ENCODE measurements around the gene PTPDC1.
A peak's percentile ranks its signal among the peaks of the same experiment; 100 is the strongest.

PTPDC1 gene, protein sequence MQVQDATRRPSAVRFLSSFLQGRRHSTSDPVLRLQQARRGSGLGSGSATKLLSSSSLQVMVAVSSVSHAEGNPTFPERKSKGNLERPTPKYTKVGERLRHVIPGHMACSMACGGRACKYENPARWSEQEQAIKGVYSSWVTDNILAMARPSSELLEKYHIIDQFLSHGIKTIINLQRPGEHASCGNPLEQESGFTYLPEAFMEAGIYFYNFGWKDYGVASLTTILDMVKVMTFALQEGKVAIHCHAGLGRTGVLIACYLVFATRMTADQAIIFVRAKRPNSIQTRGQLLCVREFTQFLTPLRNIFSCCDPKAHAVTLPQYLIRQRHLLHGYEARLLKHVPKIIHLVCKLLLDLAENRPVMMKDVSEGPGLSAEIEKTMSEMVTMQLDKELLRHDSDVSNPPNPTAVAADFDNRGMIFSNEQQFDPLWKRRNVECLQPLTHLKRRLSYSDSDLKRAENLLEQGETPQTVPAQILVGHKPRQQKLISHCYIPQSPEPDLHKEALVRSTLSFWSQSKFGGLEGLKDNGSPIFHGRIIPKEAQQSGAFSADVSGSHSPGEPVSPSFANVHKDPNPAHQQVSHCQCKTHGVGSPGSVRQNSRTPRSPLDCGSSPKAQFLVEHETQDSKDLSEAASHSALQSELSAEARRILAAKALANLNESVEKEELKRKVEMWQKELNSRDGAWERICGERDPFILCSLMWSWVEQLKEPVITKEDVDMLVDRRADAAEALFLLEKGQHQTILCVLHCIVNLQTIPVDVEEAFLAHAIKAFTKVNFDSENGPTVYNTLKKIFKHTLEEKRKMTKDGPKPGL

GRCh38 chr9:94084314-94084713 lies at the start of gene PTPDC1:
Gene PTPDC1 (plus strand): TSS chr9:94084464. CDS start chr9:94084531, 67 bp downstream.
- DNase-seq (ENCODE audit: extremely low spot score), result peak; percentile 20
- CTCF ChIA-PET, result no interaction called here
- POLR2A ChIA-PET, result no interaction called here
- TF ChIP-seq FOXM1 (IDR thresholded peaks at IDR 0.05; ENCODE audit: borderline replicate concordance) (no peak), BHLHE40 (IDR thresholded peaks at IDR 0.05; ENCODE audit: borderline replicate concordance) (no peak), FOXA1 (IDR thresholded peaks at IDR 0.05) (no peak)

GRCh38 chr9:94034511-94034910 lies 49.8 kb upstream of the PTPDC1 start:
- TF ChIP-seq L3MBTL2 (conservative IDR thresholded peaks at IDR 0.05) (no peak), SP1 (IDR thresholded peaks at IDR 0.05) (no peak), HDGF (IDR thresholded peaks at IDR 0.05; ENCODE audit: borderline replicate concordance) (no peak), SUZ12 (IDR thresholded peaks at IDR 0.05) (no peak), CTBP1 (IDR thresholded peaks at IDR 0.05; ENCODE audit: borderline replicate concordance) (no peak), NFRKB (IDR thresholded peaks at IDR 0.05) (no peak), FOXA1 (IDR thresholded peaks at IDR 0.05) (no peak), TARDBP (IDR thresholded peaks at IDR 0.05) (no peak), FOXM1 (IDR thresholded peaks at IDR 0.05; ENCODE audit: borderline replicate concordance) (no peak), ELF4 (IDR thresholded peaks at IDR 0.05) (no peak)
- POLR2A ChIA-PET, result no interaction called here
- CTCF ChIA-PET, result no interaction called here

DNA sequence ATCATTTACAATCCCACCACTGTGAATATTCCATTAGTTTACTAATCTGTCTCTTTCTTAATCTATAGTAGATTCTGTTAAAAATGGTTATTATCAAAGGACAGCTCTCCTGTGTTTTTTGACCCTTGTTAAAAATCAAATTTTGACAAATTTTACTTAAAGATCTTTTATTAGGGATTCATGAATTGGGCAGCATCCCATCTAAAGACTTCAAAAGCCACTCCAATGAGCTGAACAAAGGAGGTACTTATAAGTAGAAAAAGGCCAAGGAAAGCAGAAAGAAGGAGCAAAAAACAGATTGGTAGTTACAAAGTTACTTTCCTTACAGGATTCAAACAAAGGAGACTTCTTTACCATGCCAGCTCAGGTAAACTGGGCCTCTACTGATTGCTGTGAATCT lies 44.5 kb upstream of the PTPDC1 start:
- no peak for DNase-seq (ENCODE audit: extremely low spot score)
- TF ChIP-seq ELF4 (IDR thresholded peaks at IDR 0.05), result no peak
- POLR2A ChIA-PET, result no interaction called here

More at GRCh38 chr9:94034511-94034910, 49.8 kb upstream of the PTPDC1 start:
- no peak for DNase-seq (ENCODE audit: extremely low spot score)

GRCh38 chr9:94042516-94043360 lies 41.5 kb upstream of the PTPDC1 start:
- ChIA-PET CTCF (no interaction called here), POLR2A (no interaction called here)
- DNase-seq (ENCODE audit: extremely low spot score), result no peak
- TF ChIP-seq NFRKB (IDR thresholded peaks at IDR 0.05) (no peak), FOXM1 (IDR thresholded peaks at IDR 0.05; ENCODE audit: borderline replicate concordance) (no peak), FOXK2 (IDR thresholded peaks at IDR 0.05) (no peak), ELF4 (IDR thresholded peaks at IDR 0.05) (no peak), ZNF384 (IDR thresholded peaks at IDR 0.05) (no peak), SUZ12 (IDR thresholded peaks at IDR 0.05) (no peak), CTBP1 (IDR thresholded peaks at IDR 0.05; ENCODE audit: borderline replicate concordance) (no peak), ARNT (IDR thresholded peaks at IDR 0.05) (no peak), HDGF (IDR thresholded peaks at IDR 0.05; ENCODE audit: borderline replicate concordance) (no peak), L3MBTL2 (conservative IDR thresholded peaks at IDR 0.05) (no peak), BHLHE40 (IDR thresholded peaks at IDR 0.05; ENCODE audit: borderline replicate concordance) (no peak), TARDBP (IDR thresholded peaks at IDR 0.05) (no peak)
- TF ChIP-seq, protein P1, sequence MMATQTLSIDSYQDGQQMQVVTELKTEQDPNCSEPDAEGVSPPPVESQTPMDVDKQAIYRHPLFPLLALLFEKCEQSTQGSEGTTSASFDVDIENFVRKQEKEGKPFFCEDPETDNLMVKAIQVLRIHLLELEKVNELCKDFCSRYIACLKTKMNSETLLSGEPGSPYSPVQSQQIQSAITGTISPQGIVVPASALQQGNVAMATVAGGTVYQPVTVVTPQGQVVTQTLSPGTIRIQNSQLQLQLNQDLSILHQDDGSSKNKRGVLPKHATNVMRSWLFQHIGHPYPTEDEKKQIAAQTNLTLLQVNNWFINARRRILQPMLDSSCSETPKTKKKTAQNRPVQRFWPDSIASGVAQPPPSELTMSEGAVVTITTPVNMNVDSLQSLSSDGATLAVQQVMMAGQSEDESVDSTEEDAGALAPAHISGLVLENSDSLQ (IDR thresholded peaks at IDR 0.05), result no peak

More for the DNA sequence above, 44.5 kb upstream of the PTPDC1 start:
- CTCF ChIA-PET, result no interaction called here

GRCh38 chr9:94054716-94055115 lies 29.5 kb upstream of the PTPDC1 start:
- ChIA-PET POLR2A (no interaction called here), CTCF (no interaction called here)
- TF ChIP-seq TARDBP (IDR thresholded peaks at IDR 0.05) (no peak), ZNF384 (IDR thresholded peaks at IDR 0.05) (no peak), SUZ12 (IDR thresholded peaks at IDR 0.05) (no peak), BHLHE40 (IDR thresholded peaks at IDR 0.05; ENCODE audit: borderline replicate concordance) (no peak), SP1 (IDR thresholded peaks at IDR 0.05) (no peak), NFRKB (IDR thresholded peaks at IDR 0.05) (no peak), CTBP1 (IDR thresholded peaks at IDR 0.05; ENCODE audit: borderline replicate concordance) (no peak), ELF4 (IDR thresholded peaks at IDR 0.05) (no peak), FOXM1 (IDR thresholded peaks at IDR 0.05; ENCODE audit: borderline replicate concordance) (no peak), ARNT (IDR thresholded peaks at IDR 0.05) (no peak)
- TF ChIP-seq, protein P1 (IDR thresholded peaks at IDR 0.05), result no peak
- DNase-seq (ENCODE audit: extremely low spot score), result no peak

DNA sequence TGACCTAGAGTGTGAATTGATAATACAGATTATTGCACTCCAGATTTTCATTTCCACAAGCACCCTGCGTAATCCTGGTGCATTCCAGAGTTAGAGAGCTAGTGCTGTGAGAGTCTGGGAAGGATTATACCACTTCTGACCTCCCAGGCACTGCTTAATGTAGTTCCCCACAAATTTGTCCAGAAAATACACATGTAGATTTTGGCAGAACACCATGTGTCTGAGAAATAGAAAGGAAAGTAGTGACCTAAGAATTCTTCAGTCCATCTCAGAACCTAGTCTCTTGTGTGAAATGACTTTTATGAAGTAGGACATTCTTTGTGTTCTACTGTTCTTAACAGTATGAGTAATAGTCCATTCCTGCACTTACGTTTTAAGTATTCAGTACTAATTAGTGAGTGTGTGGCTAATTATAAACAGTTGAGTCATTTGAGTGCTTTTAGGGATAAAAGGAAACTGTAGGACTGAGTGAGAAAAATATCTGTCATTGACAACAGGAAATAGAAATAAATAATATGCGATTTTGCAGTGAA lies 27.8 kb upstream of the PTPDC1 start:
- DNase-seq (ENCODE audit: extremely low spot score), result no peak
- TF ChIP-seq CTBP1 (IDR thresholded peaks at IDR 0.05; ENCODE audit: borderline replicate concordance), result no peak
- TF ChIP-seq LEF1 (IDR thresholded peaks at IDR 0.05; ENCODE audit: borderline replicate concordance), result no peak
- no peak for TF ChIP-seq FOXM1 (IDR thresholded peaks at IDR 0.05; ENCODE audit: borderline replicate concordance)
- no peak for TF ChIP-seq FOXA1 (IDR thresholded peaks at IDR 0.05)
- TF ChIP-seq ARNT (IDR thresholded peaks at IDR 0.05), result no peak
- TF ChIP-seq HDGF (IDR thresholded peaks at IDR 0.05; ENCODE audit: borderline replicate concordance), result no peak
- TF ChIP-seq NFRKB (IDR thresholded peaks at IDR 0.05), result no peak
- no peak for TF ChIP-seq SUZ12 (IDR thresholded peaks at IDR 0.05)
- TF ChIP-seq TARDBP (IDR thresholded peaks at IDR 0.05), result no peak
- no peak for TF ChIP-seq L3MBTL2 (conservative IDR thresholded peaks at IDR 0.05)
- no peak for TF ChIP-seq ELF4 (IDR thresholded peaks at IDR 0.05)
- TF ChIP-seq FOXK2 (IDR thresholded peaks at IDR 0.05), result no peak
- no peak for TF ChIP-seq BHLHE40 (IDR thresholded peaks at IDR 0.05; ENCODE audit: borderline replicate concordance)
- no peak for TF ChIP-seq ZNF384 (IDR thresholded peaks at IDR 0.05)
- TF ChIP-seq, protein P1 (IDR thresholded peaks at IDR 0.05), result no peak
- TF ChIP-seq SP1 (IDR thresholded peaks at IDR 0.05), result no peak
- ChIA-PET POLR2A (no interaction called here), CTCF (no interaction called here)

Measured in HEK293T (cell line).